A549 (cell line): Measurements from ENCODE around the gene GRK5.

ENCODE experiments used
- CEBPB ChIP-seq, 2 experiments: fragments of >200 bp in 1 of 2; sonication (Bioruptor Twin) in 1 of 2; formaldehyde crosslinking in 1 of 2; IDR thresholded peaks; 2 replicates each; pipeline ENCODE4 v1.6.1; 2012 to 2016
- JUN ChIP-seq, 2 experiments: fragments of >200 bp; sonication (Bioruptor Twin); formaldehyde crosslinking; IDR thresholded peaks; 2 replicates in 1 of 2; 3 replicates in 1 of 2; pipeline ENCODE4 v1.6.1; 2016 to 2017
- MAFK ChIP-seq: fragments of 450-650 bp; IDR thresholded peaks from 2 replicates; pipeline ENCODE4 v1.6.1; 2014; ENCODE audit not compliant: partially characterized antibody
- MAZ ChIP-seq: fragments of 150-350 bp; IDR thresholded peaks from 2 replicates; pipeline ENCODE4 v1.6.1; 2014; ENCODE audit warnings: antibody characterized with exemption, low read depth, low read length, borderline replicate concordance
- RAD21 ChIP-seq, 2 experiments: fragments of >200 bp in 1 of 2; sonication (Bioruptor Twin) in 1 of 2; formaldehyde crosslinking in 1 of 2; IDR thresholded peaks in 1 of 2; conservative IDR thresholded peaks in 1 of 2; 2 replicates in 1 of 2; 3 replicates in 1 of 2; pipeline ENCODE4 v1.6.1; 2012 to 2018; ENCODE audit warnings: inconsistent platforms in 1 of 2
- TP53 ChIP-seq: fragments of 250-450 bp; sonication (Bioruptor Pico); IDR thresholded peaks from 2 replicates; pipeline ENCODE4 v1.5.0; 2021; ENCODE audit warnings: mild to moderate bottlenecking, moderate library complexity
- TF ChIP-seq, protein P1 (sequence below): IDR thresholded peaks from 2 replicates; pipeline ENCODE4 v1.6.1; 2012
- TF ChIP-seq, protein P2 (sequence below): fragments of >200 bp; sonication (Bioruptor Twin); formaldehyde crosslinking; IDR thresholded peaks from 3 replicates; pipeline ENCODE4 v1.5.1; 2016

DNA sequence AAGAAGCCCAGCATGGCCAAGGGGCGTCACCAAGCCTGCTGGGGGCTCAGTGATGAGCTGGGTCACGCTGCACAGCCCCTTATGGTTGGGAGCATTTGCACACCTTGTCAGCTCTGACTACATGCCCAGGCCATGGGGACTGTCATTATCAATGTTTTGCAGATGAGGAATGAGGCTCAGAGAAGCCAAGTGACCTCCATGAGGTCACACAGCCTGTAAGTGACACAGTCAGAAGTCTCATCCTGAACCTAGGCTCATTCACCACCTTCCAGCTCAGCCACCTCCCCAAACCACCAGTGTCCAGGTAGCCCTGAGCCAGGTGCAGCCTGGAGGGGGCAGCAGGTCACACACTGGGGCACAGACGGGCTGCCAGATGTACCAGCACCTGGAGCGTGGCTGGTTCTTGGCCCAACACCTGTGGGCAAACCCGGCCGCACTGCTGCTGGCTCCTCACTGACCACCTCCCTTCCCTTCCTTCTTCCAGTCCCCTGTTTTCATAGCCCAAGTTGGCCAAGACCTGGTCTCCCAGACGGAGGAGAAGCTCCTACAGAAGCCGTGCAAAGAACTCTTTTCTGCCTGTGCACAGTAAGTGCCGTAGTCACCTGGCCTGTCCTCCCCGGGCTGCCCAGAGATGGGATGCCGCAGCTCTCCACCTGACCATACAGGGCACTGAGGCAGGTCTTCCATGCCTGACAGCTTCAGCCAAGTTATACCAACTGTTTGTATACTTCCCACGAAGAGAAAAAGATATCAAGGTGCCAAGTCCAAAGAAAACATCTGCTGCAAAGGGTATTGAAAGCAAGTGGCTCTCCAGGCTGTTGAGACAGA is 215.5 kb downstream of the GRK5 start:
- TF ChIP-seq CEBPB (IDR thresholded peaks at IDR 0.05) (no peak), JUN (IDR thresholded peaks at IDR 0.05) (no peak), MAZ (no peak), RAD21 (conservative IDR thresholded peaks at IDR 0.05 in 1 of 2, IDR thresholded peaks at IDR 0.05 in 1 of 2) (no peak), MAFK (no peak), TP53 (CRISPR knock-in tag) (no peak)
- TF ChIP-seq, protein P1, sequence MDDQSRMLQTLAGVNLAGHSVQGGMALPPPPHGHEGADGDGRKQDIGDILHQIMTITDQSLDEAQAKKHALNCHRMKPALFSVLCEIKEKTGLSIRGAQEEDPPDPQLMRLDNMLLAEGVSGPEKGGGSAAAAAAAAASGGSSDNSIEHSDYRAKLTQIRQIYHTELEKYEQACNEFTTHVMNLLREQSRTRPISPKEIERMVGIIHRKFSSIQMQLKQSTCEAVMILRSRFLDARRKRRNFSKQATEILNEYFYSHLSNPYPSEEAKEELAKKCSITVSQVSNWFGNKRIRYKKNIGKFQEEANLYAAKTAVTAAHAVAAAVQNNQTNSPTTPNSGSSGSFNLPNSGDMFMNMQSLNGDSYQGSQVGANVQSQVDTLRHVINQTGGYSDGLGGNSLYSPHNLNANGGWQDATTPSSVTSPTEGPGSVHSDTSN: no peak
- TF ChIP-seq, protein P2, sequence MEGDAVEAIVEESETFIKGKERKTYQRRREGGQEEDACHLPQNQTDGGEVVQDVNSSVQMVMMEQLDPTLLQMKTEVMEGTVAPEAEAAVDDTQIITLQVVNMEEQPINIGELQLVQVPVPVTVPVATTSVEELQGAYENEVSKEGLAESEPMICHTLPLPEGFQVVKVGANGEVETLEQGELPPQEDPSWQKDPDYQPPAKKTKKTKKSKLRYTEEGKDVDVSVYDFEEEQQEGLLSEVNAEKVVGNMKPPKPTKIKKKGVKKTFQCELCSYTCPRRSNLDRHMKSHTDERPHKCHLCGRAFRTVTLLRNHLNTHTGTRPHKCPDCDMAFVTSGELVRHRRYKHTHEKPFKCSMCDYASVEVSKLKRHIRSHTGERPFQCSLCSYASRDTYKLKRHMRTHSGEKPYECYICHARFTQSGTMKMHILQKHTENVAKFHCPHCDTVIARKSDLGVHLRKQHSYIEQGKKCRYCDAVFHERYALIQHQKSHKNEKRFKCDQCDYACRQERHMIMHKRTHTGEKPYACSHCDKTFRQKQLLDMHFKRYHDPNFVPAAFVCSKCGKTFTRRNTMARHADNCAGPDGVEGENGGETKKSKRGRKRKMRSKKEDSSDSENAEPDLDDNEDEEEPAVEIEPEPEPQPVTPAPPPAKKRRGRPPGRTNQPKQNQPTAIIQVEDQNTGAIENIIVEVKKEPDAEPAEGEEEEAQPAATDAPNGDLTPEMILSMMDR: no peak
